ENCODE results near the gene OTUD5. TPM values are rescaled to one million over a fixed set of nuclear protein-coding genes. Genes with fewer than 3 reads are reported as not detected.

OTUD5 gene
- total RNA-seq (2022; extraction: Qiagen RNA extraction): 60.0 to 66.3 TPM (median 63.1 TPM) in 5 replicates

GRCh38 chrX:48957477-48957826, at the start of gene OTUD5:
TSS of gene OTUD5 (minus strand) at chrX:48957607. CDS start at chrX:48957570, 37 bp downstream.

DNA sequence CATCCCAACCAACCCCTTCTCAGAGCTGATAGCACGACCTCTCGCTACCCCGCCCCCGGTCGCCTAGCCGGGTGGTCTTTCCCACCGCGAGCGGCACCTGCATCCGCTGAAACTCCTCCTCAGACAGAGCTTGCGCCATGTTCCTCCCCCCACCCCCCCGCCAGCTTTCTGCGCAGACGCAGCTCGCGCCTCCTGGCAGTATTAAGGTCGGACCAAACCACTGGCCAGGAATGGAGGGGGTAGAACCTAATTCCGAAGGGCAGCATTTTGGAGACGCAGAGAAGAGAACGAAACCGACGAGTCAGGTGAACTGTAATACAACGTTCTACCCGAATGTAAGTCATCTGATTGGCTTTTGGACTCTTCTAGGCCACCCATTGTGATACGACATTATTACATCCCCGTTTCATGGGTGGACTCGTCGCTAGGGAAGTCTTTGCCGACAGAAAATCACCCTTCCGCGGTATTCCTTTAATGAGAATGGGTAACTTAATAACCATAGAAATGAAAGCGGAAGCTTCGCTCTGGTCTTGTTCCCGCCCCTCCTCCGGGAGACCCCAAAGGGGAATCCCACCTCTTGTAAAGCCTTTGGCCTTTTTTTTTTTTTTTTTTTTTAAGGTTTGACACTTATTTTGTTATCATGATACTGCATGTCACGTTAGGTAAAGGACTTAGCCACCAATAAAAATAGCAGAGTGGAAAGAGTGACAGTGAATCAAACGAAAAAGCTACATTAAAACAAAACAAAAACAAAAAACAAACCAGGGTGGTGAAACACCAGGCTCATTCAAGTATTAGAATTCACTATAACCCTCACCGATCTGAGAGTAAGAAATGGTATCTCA, 44.9 kb upstream of the OTUD5 start, which contains the start of gene GRIPAP1:
Gene GRIPAP1, minus strand, starts transcription at position 174 of the 845 bp plus-strand sequence. Its CDS starts 35 bp downstream, at position 139.

GRCh38 chrX:48971249-48972219, 14.1 kb upstream of the OTUD5 start, which contains the start of gene KCND1:
TSS of gene KCND1 (minus strand) at chrX:48971844. CDS start at chrX:48970271, 1,573 bp downstream.

GRCh38 chrX:48918643-48919340, 38.6 kb downstream of the OTUD5 start, which contains the start of gene PIM2:
TSS of gene PIM2 (minus strand) at chrX:48919024. CDS start at chrX:48918834, 190 bp downstream.

GRCh38 chrX:48911412-48912182, 45.8 kb downstream of the OTUD5 start, which contains the start of gene SLC35A2:
TSS of gene SLC35A2 (minus strand) at chrX:48911646. CDS start at chrX:48911636, 10 bp downstream.

GRCh38 chrX:48897625-48898306, 59.6 kb downstream of the OTUD5 start, which contains the start of the genes PQBP1 and TIMM17B:
TSS of gene PQBP1 (plus strand) at chrX:48897930. CDS start at chrX:48898510, 580 bp downstream.
TSS of gene TIMM17B (minus strand) at chrX:48897768. CDS start at chrX:48897749, 19 bp downstream.

Other genes starting within 250 kb of the OTUD5 start
- not detected in 5 replicates for gene GLOD5, start 195.9 kb downstream of the OTUD5 start, total RNA-seq (2022; extraction: Qiagen RNA extraction)
- not detected in 5 replicates for gene GATA1, start 171.0 kb downstream of the OTUD5 start, total RNA-seq (2022; extraction: Qiagen RNA extraction)
- gene HDAC6, start 155.5 kb downstream of the OTUD5 start, total RNA-seq (2022; extraction: Qiagen RNA extraction): 20.2 to 29.9 TPM (median 28.8 TPM) in 5 replicates
- gene ERAS, start 131.1 kb downstream of the OTUD5 start, total RNA-seq (2022; extraction: Qiagen RNA extraction): 0.12 to 0.16 TPM in 2 of 5 replicates, not detected in the others
- 18.0 to 55.7 TPM (median 48.7 TPM) in 5 replicates for gene PCSK1N, start 122.0 kb downstream of the OTUD5 start, total RNA-seq (2022; extraction: Qiagen RNA extraction)
- 84.3 to 117 TPM (median 106 TPM) in 5 replicates for gene TIMM17B, start 59.8 kb downstream of the OTUD5 start, total RNA-seq (2022; extraction: Qiagen RNA extraction)
- gene PQBP1, start 59.7 kb downstream of the OTUD5 start, total RNA-seq (2022; extraction: Qiagen RNA extraction): 91.9 to 102 TPM (median 93.2 TPM) in 5 replicates
- 50.4 to 66.6 TPM (median 60.9 TPM) in 5 replicates for gene SLC35A2, start 46.0 kb downstream of the OTUD5 start, total RNA-seq (2022; extraction: Qiagen RNA extraction)
- 8.2 to 9.9 TPM (median 9.0 TPM) in 5 replicates for gene PIM2, start 38.6 kb downstream of the OTUD5 start, total RNA-seq (2022; extraction: Qiagen RNA extraction)
- gene KCND1, start 14.2 kb upstream of the OTUD5 start, total RNA-seq (2022; extraction: Qiagen RNA extraction): 0.65 to 1.2 TPM (median 1.1 TPM) in 5 replicates
- gene GRIPAP1, start 44.7 kb upstream of the OTUD5 start, total RNA-seq (2022; extraction: Qiagen RNA extraction): 16.6 to 21.6 TPM (median 19.0 TPM) in 5 replicates
- 42.9 to 49.5 TPM (median 48.8 TPM) in 5 replicates for gene TFE3, start 85.8 kb upstream of the OTUD5 start, total RNA-seq (2022; extraction: Qiagen RNA extraction)
- 2.7 to 4.4 TPM (median 3.5 TPM) in 5 replicates for gene CCDC120, start 101.4 kb upstream of the OTUD5 start, total RNA-seq (2022; extraction: Qiagen RNA extraction)
- 35.6 to 44.5 TPM (median 42.7 TPM) in 5 replicates for gene PRAF2, start 116.4 kb upstream of the OTUD5 start, total RNA-seq (2022; extraction: Qiagen RNA extraction)
- gene WDR45, start 122.3 kb upstream of the OTUD5 start, total RNA-seq (2022; extraction: Qiagen RNA extraction): 52.7 to 59.9 TPM (median 57.2 TPM) in 5 replicates
- 21.8 to 23.6 TPM (median 22.8 TPM) in 5 replicates for gene GPKOW, start 166.1 kb upstream of the OTUD5 start, total RNA-seq (2022; extraction: Qiagen RNA extraction)
- 2.3 to 3.9 TPM (median 3.3 TPM) in 5 replicates for gene MAGIX, start 205.2 kb upstream of the OTUD5 start, total RNA-seq (2022; extraction: Qiagen RNA extraction)
- 324 to 454 TPM (median 441 TPM) in 5 replicates for gene PLP2, start 214.3 kb upstream of the OTUD5 start, total RNA-seq (2022; extraction: Qiagen RNA extraction)
- 11.8 to 18.5 TPM (median 16.8 TPM) in 5 replicates for gene PRICKLE3, start 228.8 kb upstream of the OTUD5 start, total RNA-seq (2022; extraction: Qiagen RNA extraction)
- gene SYP, start 242.6 kb upstream of the OTUD5 start, total RNA-seq (2022; extraction: Qiagen RNA extraction): 2.2 to 3.2 TPM (median 2.7 TPM) in 5 replicates

Data from A549 treated with AZD2906 at 1 μM for 4 hours (cell line).